ENCODE measurements around the gene NPTX1.

- TF ChIP-seq ZNF274 (IDR thresholded peaks at IDR 0.05; ENCODE audit: low read depth, low read length) (no peak), YY1 (IDR thresholded peaks at IDR 0.05; ENCODE audit: insufficient read depth, insufficient read length) (no peak)
Measured at GRCh38 chr17:80444644-80444979, 31.8 kb downstream of the NPTX1 start.

Data from NT2/D1 (cell line).